ENCODE results near the gene SLC37A4.
"Not testable (repeated sequence)": the region's sequence is repeated elsewhere in the genome, so short reads cannot be mapped to it uniquely, and the experiment has no call there.

The SLC37A4 gene

DNA sequence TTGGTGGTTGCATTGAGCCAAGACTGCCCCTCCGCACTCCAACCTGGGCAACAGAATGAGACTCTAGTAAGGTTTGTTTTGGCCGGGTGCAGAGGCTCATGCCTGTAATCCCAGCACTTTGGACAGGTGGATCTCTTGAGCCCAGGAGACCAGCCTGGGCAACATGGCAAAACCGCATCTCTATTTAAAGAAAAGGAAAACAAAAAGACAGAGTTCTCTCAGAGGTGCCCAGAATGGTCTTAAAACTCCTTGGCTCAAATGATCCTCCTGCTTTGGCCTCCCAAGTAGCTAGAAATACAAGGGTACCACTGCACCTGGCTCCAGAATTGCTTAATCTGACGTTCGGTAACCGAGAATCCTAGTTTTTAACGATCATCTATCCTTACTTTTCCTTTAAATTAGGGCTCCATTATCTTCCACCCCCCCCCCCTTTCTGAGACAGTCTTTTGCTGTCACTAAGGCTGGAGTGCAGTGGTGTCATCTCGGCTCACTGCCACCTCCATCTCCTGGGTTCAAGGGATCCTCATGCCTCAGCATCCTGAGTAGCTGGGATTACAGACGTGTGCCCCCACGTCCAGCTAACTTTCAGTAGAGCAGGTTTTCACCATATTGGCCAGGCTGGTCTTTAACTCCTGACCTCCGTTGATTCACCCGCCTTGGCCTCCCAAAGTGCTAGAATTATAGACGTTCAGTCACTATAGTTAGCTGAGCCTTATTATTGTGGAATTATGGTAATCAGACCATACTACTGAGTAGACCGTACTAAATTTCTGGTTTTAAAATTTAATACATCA lies 14.3 kb downstream of the SLC37A4 start:
- DNase-seq = no peak

DNA sequence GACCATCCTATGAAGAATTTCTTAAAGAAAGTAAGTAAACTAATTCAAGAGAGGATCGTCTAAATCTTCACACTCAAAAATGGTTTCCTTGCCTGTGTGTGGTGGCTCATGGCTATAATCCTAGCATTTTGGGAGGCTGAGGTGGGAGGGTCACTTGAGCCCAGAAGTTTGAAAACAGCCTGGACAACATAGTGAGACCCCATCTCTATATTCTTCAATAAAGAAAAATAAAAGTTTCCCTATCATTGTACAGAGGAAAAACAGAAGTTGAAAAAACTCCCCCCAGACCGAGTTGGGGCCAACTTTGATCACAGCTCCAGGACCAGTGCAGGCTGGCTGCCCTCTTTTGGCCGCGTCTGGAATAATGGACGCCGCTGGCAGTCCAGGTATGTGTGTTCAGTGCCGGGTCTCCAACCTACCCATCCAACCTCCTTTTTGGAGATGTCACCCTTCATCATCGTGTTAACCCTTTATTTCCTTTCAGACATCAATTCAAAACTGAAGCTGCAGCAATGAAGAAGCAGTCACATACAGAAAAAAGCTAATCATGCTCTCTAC lies 15.5 kb downstream of the SLC37A4 start:
- DNase-seq = no peak

DNA sequence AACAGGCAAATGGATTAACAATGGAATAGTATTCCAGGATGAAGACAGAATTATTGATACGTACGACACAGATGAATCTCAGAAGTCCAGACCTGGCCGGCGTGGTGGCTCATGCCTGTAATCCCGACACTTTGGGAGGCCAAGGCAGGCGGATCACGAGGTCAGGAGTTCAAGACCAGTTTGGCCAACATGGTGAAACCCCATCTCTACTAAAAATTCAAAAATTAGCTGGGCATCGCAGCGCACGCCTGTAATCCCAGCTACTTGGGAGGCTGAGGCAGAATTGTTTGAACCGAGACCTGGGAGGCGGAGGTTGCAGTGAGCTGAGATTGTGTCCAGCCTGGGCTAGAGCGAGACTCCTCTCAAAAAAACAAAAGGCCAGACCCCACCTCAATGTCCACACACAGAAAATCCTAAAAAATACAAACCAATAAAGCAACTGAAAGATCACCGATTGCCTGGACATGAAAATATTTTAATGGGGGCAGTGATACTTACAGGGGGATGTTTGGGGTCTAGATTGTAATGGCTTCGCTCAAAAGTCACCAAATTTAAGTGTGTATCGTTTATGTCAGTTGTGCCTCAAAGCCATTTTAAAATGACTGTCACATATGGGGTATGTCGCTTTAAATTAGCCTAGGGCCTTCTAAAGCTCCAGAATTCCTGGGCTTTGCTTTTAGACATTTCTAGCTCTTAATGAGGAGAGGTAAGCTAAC lies 16.3 kb downstream of the SLC37A4 start:
- no peak for DNase-seq

DNA sequence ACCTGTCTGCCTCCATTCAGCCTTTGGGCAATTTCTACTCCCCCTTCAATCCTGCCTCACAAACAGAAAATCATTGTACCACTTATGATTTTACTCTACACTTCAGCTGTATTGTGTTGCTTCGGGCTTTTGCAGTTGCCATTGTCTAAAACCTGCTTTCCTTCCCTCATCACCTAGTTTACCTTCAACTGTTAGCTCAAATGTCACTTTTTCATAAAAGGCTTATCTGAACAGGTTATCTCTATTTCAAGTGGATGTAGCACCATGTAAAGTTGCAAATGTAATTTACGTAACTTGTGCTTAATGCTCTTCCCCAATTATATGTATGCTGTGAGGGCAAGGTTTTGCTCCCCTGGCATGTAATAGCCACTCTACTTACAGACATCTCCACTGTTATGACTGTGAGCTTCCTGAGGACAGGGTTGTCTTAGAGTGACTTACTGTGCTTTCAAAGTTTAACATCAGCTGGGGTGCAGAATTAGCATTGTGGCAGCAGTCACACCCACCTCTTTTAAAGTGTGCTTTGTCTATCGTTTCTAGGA lies 18.0 kb downstream of the SLC37A4 start:
- no peak for DNase-seq

DNA sequence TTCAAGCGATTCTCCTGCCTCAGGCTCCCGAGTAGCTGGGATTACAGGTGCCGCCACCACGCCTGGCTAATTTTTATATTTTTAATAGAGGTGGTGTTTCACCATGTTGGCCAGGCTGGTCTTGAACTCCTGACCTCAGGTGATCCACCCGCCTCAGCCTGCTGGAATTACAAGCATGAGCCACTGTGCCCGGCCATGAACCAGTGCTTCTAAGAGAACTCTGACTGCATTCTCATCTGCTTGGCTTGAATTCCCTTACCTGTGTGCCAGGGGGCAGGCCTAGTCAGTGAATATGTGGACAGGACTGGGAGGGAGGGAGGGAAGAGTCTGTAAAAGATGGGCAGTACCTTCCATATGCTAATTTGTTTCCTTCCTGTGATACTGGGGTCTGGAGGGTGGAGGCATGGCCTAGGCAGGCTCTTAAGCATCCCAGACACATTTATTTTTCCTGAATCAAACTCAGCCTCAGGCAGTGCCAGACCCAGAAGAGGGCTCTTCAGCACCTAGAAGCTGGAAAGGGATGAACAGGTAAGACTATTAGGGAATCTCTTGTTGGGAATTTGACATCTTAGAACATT lies 19.1 kb downstream of the SLC37A4 start:
- DNase-seq = no peak

DNA sequence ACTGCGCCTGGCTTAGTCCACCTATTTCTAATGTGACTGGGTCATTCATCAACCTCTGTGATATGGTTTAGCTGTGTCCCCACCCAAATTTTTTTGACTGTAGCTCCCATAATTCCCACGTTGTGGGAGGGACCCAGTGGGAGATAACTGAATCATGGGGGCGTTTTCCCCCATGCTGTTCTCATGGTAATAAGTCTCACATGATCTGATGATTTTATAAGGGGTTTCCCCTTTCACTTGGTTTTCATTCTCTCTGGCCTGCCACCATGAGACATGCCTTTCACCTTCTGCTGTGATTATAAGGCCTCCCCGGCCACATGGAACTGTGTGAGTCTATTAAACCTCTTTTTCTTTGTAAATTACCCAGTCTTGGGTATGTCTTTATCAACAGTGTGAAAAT lies 24.0 kb downstream of the SLC37A4 start:
- no peak for DNase-seq

DNA sequence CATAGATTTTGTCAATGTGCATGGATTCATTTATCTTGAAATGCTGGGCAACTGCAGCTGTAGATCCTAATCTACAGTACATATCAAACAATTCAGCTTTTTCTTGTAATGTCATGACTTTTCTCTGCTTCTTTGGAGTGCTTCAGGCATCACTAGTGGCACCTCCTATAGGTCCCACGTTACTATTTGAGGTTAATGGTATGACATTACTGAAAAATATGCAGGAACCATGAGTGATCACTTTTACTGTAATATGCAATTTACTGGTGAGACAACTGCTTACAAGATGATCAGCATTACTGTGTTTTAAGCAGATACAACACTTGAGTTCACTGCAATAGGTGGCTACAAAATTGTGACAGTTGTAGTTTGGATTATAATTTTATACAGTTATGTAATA lies 29.8 kb downstream of the SLC37A4 start:
- no peak for DNase-seq

DNA sequence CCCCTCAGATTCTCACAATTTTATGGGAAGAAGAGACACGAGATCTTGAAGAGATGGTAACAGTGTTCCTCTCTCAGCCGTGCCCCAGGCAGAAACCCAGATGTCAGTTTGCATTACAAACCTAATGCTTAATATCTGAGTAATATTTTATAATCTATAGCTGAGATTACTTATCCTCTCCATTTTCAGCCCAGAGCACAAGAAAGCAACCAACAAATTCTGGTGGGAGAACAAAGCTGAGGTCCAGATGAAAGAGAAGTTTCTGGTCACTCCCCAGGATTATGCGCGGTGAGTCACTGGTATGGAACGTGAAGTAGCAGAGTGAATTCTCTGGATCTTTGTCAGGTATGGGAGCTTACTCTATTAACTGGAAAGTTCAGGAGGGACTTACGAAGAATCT lies 31.9 kb downstream of the SLC37A4 start:
- no peak for DNase-seq

DNA sequence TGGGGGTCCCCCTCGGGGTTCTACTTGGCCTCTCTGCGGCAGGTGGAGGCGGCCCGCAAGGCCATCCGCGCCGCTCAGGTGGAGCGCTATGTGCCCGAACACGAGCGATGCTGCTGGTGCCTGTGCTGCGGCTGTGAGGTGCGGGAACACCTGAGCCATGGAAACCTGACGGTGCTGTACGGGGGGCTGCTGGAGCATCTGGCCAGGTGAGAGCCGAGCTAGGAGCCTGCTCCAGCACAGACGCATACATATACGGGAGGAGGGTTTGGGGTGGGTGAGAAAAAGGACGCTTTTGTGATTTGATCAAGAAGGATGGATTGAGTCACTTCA lies 32.3 kb downstream of the SLC37A4 start:
- no peak for DNase-seq

DNA sequence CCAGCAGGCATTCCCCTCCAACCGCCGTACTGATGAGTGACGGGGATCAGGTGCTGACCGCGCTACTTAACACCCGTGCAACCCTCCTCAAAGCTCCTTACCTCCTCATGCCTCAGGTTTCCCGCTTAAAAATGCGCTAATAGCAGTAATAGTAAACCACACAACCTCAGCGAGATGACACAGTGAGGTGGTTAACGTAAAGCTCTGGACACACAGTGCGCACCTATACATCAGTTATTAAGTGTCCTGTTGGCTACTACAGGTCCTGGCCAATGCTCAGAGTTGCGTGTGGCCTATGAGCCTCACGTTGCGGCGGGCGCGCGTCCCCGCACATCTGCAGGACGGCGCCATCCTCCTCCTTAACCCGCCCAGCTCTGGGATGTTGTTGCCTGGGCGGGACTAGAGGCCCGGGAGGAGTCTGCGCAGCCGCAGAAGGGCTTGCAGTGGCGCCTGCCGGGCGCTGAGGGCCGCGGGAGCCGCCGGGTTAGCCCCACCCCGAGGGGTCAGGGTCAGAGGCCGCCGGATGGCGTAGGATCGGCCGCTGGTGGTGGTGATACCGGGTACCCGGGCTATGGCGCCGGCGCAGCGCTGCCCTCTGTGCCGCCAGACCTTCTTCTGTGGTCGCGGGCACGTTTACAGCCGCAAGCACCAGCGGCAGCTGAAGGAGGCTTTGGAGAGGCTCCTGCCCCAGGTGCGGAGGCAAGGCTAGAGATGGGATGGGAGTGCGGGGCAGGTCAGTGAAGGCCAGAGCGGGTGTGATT lies 32.9 kb downstream of the SLC37A4 start, which contains the start of gene CENATAC:
CENATAC (plus strand) TSS at position 512 of the 761 bp plus-strand sequence; CDS start at position 572, 60 bp downstream.
- peak; percentile 97 for DNase-seq

DNA sequence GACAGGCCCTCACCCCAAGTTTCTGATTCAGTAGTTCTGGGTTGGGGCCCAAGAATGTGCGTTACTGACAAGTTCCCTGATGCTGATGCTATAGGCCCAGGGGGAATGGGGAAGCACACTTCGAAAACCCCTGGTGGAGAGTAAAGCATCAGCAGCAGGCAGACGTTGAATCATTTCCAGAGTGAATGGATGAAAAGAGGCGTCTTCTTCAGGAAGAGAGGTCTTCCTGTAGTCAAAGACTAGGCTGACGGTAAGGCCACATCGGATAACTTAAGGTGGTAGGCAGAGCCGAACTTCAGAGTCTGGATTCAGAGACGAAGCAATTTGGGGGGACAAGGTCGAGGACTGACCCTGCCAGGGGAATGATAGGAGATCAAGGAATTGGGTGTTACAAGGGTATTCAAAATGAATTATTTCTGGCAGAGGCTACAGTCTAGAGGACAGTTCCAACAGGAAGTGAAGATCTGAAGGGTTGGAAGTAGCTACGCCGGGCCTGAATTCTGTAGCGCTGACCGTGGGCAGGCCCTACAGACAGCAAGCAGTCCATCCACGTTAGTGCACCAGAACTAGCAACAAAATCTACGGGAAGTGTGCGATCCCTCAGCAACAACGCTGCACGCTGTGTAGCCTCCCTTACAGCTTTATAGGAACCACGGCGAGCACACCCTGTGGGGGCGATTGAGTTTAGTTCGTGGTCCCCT lies 33.6 kb downstream of the SLC37A4 start:
- peak; percentile 69 for DNase-seq

DNA sequence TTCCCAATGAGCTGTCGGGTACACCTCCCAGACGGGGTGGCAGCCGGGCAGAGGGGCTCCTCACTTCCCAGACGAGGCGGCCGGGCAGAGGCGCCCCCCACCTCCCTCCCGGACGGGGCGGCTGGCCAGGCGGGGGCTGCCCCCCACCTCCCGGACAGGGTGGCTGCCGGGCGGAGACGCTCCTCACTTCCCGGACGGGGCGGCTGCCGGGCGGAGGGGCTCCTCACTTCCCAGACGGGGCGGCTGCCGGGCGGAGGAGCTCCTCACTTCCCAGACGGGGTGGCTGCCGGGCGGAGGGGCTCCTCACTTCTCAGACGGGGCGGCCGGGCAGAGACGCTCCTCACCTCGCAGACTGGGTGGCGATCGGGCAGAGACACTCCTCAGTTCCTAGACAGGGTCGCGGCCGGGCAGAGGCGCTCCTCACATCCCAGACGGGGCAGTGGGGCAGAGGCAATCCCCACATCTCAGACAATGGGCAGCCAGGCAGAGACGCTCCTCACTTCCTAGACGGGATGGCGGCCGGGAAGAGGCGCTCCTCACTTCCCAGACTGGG lies 39.1 kb downstream of the SLC37A4 start:
- DNase-seq = not testable (repeated sequence)

DNA sequence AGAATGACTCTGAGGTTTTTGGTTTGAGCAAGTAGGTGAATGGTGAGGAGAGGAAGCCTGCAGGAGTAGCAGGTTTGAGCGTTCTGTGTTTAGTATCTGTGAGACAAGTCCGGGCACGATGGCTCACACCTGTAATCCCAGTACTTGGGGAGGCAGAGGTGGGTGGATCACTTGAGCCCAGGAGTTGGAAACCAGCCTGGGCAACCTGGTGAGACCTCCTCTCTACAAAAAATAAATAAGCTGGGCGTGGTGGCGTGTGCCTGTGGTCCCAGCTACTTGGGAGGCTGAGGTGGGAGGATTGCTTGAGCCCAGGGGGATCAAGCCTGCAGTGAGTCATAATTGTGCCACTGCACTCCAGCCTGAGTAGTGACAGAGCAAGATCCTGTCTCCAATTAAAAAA lies 42.4 kb downstream of the SLC37A4 start:
- no peak for DNase-seq

DNA sequence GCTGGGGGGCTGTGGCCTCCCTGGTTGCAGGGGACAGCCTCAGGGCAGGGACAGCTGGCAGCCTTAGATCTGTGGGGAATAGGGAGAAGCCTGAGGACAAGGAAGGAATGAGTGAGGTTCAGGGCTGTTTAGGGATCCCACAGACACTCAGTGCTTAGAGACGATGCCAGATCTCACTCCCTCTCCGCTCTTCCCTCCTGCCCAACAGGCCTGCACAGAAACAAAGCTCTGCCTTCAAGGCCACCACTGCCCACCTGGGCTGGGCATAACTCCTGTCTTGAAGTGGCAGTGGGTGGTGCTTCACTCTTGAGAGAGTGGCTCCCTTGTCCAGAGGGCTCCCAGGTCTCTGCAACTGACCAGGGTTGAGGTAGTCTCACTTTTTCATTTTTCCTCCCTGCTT lies 45.9 kb downstream of the SLC37A4 start:
- no peak for DNase-seq

DNA sequence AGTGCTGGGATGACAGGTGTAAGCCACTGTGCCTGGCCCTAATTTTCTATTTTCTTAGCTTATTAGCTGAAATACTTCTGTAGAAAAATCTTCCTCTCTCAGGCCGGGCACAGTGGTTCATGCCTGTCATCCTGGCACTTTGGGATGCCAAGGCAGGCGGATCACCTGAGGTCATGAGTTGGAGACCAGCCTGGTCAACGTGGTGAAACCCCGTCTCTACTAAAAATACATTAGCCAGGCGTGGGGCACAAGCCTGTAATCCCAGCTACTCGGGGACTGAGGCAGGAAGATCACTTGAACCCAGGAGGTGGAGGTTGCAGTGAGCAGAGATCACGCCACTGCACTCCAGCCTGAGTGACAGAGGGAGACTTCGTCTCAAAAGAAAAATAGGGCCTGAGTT lies 46.3 kb downstream of the SLC37A4 start:
- DNase-seq = not testable (repeated sequence)

DNA sequence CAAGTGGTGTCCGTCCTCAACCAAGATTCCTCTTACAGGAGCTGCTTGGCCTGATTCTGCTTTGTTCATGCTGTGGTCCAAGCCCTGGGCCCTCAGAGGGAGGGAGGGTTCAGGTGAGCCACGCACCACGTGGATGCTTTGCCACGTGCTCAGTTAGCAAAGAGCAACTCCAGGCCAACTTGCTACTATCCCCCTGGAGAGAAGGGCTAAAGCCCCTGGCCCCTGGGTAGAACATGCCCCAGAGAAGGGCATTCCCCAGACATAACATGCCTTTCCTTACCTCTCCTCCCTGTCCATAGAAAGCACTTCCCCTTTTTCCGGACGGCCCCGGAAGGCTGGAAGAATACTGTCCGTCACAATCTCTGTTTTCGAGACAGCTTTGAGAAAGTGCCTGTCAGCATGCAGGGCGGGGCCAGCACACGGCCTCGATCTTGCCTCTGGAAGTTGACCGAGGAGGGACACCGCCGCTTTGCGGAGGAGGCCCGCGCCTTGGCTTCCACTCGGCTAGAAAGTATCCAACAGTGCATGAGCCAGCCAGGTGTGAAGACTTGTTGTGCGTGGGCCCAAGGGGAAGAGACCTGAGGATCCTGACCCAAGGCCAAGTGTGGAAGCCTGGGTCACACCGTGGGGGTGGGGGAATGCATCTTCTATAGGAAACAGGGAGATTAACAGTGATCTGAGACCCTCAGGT lies 50.3 kb downstream of the SLC37A4 start:
- no peak for DNase-seq

DNA sequence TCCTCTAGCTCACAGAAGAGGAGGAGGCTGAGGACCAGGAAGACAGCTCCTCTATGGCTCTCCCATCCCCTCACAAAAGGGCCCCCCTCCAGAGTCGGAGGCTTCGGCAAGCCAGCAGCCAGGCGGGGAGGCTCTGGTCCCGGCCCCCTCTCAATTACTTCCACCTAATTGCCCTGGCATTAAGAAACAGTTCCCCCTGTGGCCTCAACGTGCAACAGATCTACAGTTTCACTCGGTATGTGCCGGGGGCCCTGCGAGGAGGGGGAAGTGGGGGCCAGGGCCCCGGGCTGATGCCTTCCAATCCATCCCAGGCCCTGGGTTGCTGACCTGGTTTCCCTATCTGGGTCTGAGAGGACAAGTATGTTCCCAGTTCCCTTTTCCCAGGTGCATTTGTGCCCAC lies 51.2 kb downstream of the SLC37A4 start:
- no peak for DNase-seq

DNA sequence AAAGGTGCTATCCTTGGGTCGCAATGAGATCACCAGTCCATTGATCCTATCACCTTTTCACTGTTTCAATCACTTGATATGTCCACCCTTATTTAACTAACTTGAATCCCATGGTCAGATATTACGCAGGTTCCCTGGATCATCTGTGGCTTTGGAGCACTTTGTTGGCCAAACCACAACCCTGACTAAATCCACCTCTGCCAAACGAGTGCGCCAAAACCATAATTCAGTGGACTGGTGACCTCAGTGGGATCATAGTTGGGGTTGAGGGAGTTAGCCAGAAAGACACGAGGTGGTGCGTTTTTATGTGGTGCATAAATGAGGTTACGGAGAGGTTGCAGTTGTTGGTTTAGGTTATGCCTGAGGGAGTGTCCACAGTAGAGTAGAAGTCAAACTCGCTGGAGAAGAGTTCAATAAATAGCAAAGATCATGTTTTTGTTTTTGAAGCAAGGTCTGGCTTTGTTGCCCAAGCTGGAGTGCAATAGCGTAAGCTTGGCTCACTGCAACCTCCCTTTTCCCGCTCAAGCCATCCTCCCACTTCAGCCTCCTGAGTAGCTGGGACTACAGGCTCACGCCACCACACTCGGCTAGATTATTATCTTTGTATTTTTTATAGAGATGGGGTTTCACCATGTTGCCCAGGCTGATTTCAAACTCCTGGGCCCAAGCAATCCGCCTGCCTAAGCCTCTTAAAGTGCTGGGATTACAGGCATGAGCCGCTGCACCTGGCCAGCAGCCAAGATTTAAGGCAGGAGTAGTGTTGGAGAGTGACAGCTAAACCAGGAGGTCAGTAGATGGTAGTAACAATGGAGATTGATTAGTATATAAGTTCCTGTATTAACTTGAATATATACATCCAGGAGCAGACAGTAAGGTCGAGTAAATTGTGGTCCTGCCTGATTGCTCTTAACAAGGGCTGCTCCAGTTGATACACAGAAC lies 54.6 kb downstream of the SLC37A4 start:
- DNase-seq = no peak

All from activated CD4-positive, alpha-beta T cell treated with anti-CD3 and anti-CD28 coated beads for 48 hours (primary cell).